ENCODE measurements around the gene SLAMF1. TPM values are rescaled to one million over a fixed set of nuclear protein-coding genes. Genes with fewer than 3 reads are reported as not detected.

Gene SLAMF1
- total RNA-seq, 4 donors from 2014 or later, result 0.33 to 2.5 (median 0.76) TPM

- H3K4me1 ChIP-seq, result no peaks in the 10 kb centered on the region
- 93 to 100% methylated on average over 2 of the region's 2 CpGs for WGBS, 2 donors
These were observed 12.0 kb upstream of the SLAMF1 start for GRCh38 chr1:160658814-160659193.

DNA sequence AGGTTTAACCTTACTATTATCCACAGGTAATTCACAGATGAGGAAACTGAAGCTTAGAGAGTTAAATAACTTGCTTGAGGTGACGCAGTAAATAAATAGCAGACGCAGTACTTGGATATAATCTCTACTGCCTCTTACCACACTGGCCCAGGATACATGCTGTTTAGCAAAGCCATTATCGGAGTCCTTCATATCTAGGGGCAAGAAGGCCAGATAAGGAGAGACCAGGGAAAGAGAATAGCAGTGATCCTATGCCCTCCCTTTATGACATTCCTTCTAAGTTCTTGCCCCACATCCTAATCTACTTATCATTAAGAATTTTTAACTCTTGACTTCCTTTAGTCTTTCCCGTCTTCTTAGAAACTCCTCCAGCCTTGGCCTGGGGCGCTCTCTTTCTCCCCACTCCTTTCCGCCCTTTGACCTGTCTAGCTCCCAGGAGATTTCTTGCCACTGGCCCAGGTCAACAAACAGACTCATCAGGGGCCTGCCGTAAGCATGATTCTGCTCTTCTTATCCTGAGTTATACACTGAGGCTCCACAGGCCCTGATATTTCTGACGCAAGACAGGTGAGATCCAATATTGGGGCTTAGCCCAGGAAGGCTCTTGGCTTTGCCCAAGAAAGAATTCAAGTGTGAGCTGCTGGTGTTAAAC lies 11.4 kb upstream of the SLAMF1 start:
- 88 to 92% methylated on average over 8 of the region's 8 CpGs for WGBS, 2 donors
- intact Hi-C loops (cut with DNase I), result no loop called here
- no peaks in the 10 kb centered on the region for H3K9me3 ChIP-seq
- H3K4me1 ChIP-seq, result no peaks in the 10 kb centered on the region
- H3K27ac ChIP-seq, result no peak overlapping the region
- no peaks in the 10 kb centered on the region for H3K27me3 ChIP-seq
- no peak for DNase-seq
- H3K36me3 ChIP-seq, result no peaks in the 10 kb centered on the region
- TF ChIP-seq, protein P1, sequence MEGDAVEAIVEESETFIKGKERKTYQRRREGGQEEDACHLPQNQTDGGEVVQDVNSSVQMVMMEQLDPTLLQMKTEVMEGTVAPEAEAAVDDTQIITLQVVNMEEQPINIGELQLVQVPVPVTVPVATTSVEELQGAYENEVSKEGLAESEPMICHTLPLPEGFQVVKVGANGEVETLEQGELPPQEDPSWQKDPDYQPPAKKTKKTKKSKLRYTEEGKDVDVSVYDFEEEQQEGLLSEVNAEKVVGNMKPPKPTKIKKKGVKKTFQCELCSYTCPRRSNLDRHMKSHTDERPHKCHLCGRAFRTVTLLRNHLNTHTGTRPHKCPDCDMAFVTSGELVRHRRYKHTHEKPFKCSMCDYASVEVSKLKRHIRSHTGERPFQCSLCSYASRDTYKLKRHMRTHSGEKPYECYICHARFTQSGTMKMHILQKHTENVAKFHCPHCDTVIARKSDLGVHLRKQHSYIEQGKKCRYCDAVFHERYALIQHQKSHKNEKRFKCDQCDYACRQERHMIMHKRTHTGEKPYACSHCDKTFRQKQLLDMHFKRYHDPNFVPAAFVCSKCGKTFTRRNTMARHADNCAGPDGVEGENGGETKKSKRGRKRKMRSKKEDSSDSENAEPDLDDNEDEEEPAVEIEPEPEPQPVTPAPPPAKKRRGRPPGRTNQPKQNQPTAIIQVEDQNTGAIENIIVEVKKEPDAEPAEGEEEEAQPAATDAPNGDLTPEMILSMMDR (IDR thresholded peaks at IDR 0.05), result no peak
- no peak for TF ChIP-seq POLR2A (IDR thresholded peaks at IDR 0.05)
- no peak overlapping the region for H3K4me3 ChIP-seq (replicated peaks in 1 of 3)

More at GRCh38 chr1:160658814-160659193, 12.0 kb upstream of the SLAMF1 start:
- no peaks in the 10 kb centered on the region for H3K27me3 ChIP-seq
- intact Hi-C loops (cut with DNase I), result no loop called here
- TF ChIP-seq POLR2A (IDR thresholded peaks at IDR 0.05), result no peak
- TF ChIP-seq, protein P1 (IDR thresholded peaks at IDR 0.05), result no peak
- no peak overlapping the region for H3K27ac ChIP-seq
- no peaks in the 10 kb centered on the region for H3K9me3 ChIP-seq
- DNase-seq, result no peak
- H3K4me3 ChIP-seq (replicated peaks in 1 of 3), result no peak overlapping the region
- no peaks in the 10 kb centered on the region for H3K36me3 ChIP-seq

DNA sequence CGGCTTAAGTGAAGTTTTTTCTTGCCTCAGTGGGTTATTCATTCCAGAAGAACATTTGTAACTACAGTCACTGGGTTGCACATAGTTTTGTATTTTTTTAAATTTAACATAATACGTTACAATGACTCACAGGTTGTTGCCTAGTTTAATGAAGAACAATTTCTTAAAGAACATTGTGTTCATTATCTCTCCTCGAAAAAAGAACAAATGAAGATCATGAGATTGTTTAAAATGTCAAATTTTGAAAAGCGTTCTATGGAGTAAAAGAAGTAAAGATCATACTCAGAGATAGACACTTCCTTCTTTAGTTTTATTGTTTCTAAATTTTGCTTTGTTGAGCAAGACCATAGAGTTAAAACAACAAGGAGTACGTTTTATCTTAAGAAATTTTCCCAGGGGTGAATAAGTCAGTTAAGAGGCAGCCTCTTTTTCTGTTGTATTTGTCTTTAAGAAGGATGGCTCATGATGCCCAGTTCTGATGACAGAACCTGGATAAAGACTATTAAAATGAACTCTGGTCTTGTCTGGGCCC lies 10.5 kb upstream of the SLAMF1 start:
- Histone ChIP-seq H3K9me3 (no peaks in the 10 kb centered on the region), H3K27me3 (no peaks in the 10 kb centered on the region), H3K4me1 (no peaks in the 10 kb centered on the region), H3K27ac (no peak overlapping the region), H3K36me3 (no peaks in the 10 kb centered on the region), H3K4me3 (replicated peaks in 1 of 3) (no peak overlapping the region)
- intact Hi-C loops (cut with DNase I), result no loop called here
- TF ChIP-seq, protein P1 (IDR thresholded peaks at IDR 0.05), result no peak
- TF ChIP-seq POLR2A (IDR thresholded peaks at IDR 0.05), result no peak
- no peak for DNase-seq
- WGBS, 2 donors, result 64 to 73% methylated on average over 5 of the region's 5 CpGs

GRCh38 chr1:160656737-160657136 lies 9.9 kb upstream of the SLAMF1 start:
- Histone ChIP-seq H3K27me3 (no peaks in the 10 kb centered on the region), H3K4me1 (no peaks in the 10 kb centered on the region), H3K4me3 (replicated peaks in 1 of 3) (no peak overlapping the region), H3K36me3 (no peaks in the 10 kb centered on the region), H3K27ac (no peak overlapping the region), H3K9me3 (no peaks in the 10 kb centered on the region)
- TF ChIP-seq POLR2A (IDR thresholded peaks at IDR 0.05), result no peak
- TF ChIP-seq, protein P1 (IDR thresholded peaks at IDR 0.05), result no peak
- intact Hi-C loops (cut with DNase I), result no loop called here
- no peak for DNase-seq
- 82 to 86% methylated on average over 3 of the region's 3 CpGs for WGBS, 2 donors

DNA sequence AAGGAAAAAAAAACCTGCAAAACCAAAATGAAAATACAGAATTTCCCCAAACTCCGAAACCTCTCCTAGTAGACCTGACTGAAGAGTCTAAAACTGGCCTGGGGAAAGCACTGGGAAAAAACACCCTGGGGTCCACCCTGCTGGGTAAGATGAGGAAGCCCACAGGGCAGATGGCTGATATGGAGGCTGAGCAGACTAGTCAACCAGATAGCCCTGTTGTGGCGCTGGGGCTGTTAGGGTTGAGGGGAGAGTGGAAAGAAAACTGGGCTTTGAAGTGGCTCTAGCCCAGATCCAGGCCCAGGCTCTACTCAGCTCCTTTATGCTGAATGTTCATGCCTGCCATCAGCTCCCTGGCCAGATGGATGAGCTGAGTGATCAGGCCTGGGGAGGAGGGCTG lies 6.8 kb upstream of the SLAMF1 start:
- intact Hi-C loops (cut with DNase I), result no loop called here
- DNase-seq, result no peak
- no peaks in the 10 kb centered on the region for H3K27me3 ChIP-seq
- H3K9me3 ChIP-seq, result no peaks in the 10 kb centered on the region
- H3K27ac ChIP-seq, result no peak overlapping the region
- H3K4me3 ChIP-seq (replicated peaks in 1 of 3), result no peak overlapping the region
- TF ChIP-seq, protein P1 (IDR thresholded peaks at IDR 0.05), result no peak
- no peak for TF ChIP-seq POLR2A (IDR thresholded peaks at IDR 0.05)
- H3K4me1 ChIP-seq, result no peaks in the 10 kb centered on the region
- no peaks in the 10 kb centered on the region for H3K36me3 ChIP-seq
- 82 to 85% methylated on average over 2 of the region's 2 CpGs for WGBS, 2 donors

All from thyroid gland (tissue), 4 donors.